C4-2B (cell line): Measurements from ENCODE around the gene ZNF524.

Source experiments
- CTCF ChIP-seq: fragments of 450-650 bp; conservative IDR thresholded peaks from 2 replicates; pipeline ENCODE4 v1.5.1; 2017; ENCODE audit warnings: mild to moderate bottlenecking
- ZFX ChIP-seq: fragments of 450-650 bp; IDR thresholded peaks from 2 replicates; pipeline ENCODE4 v1.6.1; 2017

DNA sequence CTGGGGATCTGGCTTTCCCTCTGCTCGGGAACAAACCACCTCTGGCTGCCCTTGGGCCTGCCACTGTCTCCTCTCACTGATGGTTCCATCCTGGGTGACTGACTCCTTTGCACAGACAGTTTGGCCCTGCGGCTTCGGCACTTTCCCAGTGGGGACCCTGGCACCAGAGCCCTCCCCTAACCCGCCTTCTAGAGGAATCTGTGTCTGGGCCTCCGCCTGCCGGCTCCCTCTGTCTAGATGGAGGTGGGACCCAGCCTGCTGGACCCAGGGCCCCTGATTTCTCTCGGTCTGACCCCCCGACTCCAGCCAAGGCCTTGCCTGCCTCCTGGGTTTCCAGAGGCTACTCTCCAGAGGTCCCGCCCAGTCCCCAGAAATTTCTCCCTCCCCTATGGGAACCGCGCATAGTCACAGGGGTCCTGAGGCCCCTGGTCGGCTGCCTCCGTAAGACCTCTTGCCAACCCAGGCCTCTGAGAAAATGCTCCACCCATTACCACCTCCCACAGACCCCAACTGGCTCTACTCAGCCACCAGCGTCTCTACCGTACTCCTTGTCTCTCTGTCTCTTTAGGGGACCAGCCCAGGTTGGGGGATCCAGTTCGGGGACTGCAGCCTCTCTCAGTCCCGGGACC, 50.6 kb downstream of the ZNF524 start:
- no peak for TF ChIP-seq CTCF
- no peak for TF ChIP-seq ZFX
